GM19372 (cell line): ENCODE data around the gene OR4K1.
"Not testable (repeated sequence)": the region's sequence is repeated elsewhere in the genome, so short reads cannot be mapped to it uniquely, and the experiment has no call there.

ENCODE experiments used
- ATAC-seq: cut with Tn5 transposase; IDR thresholded peaks from one replicate; pipeline ENCODE4 v1.9.1; 2021; ENCODE audit warnings: mild to moderate bottlenecking, low read depth, moderate library complexity; ENCODE audit not compliant: unreplicated experiment

OR4K1 gene

GRCh38 chr14:19930617-19931016 is at the start of gene OR4K1:
Gene OR4K1 (plus strand): TSS chr14:19930917. CDS start chr14:19935667, 4,750 bp downstream.
- no peak for ATAC-seq

- ATAC-seq: no peak
Observed at GRCh38 chr14:19895282-19895681, 35.4 kb upstream of the OR4K1 start.

GRCh38 chr14:19900999-19901398 is 29.7 kb upstream of the OR4K1 start:
- no peak for ATAC-seq

GRCh38 chr14:19902409-19902808 is 28.3 kb upstream of the OR4K1 start:
- ATAC-seq: no peak

GRCh38 chr14:19906665-19907064 is 24.1 kb upstream of the OR4K1 start:
- no peak for ATAC-seq

- no peak for ATAC-seq
Observed at GRCh38 chr14:19911114-19911513, 19.6 kb upstream of the OR4K1 start.

GRCh38 chr14:19917243-19917642 is 13.5 kb upstream of the OR4K1 start:
- no peak for ATAC-seq

GRCh38 chr14:19917955-19918518 is 12.7 kb upstream of the OR4K1 start:
- no peak for ATAC-seq

- no peak for ATAC-seq
Observed at GRCh38 chr14:19918553-19919264, 12.0 kb upstream of the OR4K1 start.

GRCh38 chr14:19920021-19920657 is 10.6 kb upstream of the OR4K1 start, which contains the start of gene OR4K5:
Gene OR4K5 (plus strand): TSS chr14:19920607. CDS start chr14:19920607, 0 bp downstream.
- ATAC-seq: no peak

GRCh38 chr14:19941668-19942067 is 11.0 kb downstream of the OR4K1 start:
- ATAC-seq: no peak

GRCh38 chr14:19947413-19948090 is 16.8 kb downstream of the OR4K1 start:
- ATAC-seq: no peak

GRCh38 chr14:19949218-19949617 is 18.5 kb downstream of the OR4K1 start:
- no peak for ATAC-seq

GRCh38 chr14:19969735-19970134 is 39.0 kb downstream of the OR4K1 start:
- not testable (repeated sequence) for ATAC-seq

GRCh38 chr14:19974844-19975243 is 44.1 kb downstream of the OR4K1 start:
- no peak for ATAC-seq

- no peak for ATAC-seq
Observed at GRCh38 chr14:19975291-19975690, 44.6 kb downstream of the OR4K1 start, which contains the start of gene OR4K15. Gene OR4K15 (plus strand): TSS chr14:19975591. CDS start chr14:19975591, 0 bp downstream.
